PFSK-1 (cell line): ENCODE measurements around the gene RAET1E.

Source experiments
- POLR2AphosphoS5 ChIP-seq: IDR thresholded peaks from 2 replicates; pipeline ENCODE4 v1.6.1; 2012; ENCODE audit warnings: low read depth, mild to moderate bottlenecking, control low read depth, low read length, moderate library complexity
- REST ChIP-seq, 2 experiments: IDR thresholded peaks; 2 replicates each; pipeline versions ENCODE4 v1.6.1 to v1.8.0; 2011 to 2012; ENCODE audit warnings: low read depth in 2 of 2, low read length in 2 of 2, control low read depth in 1 of 2, inconsistent platforms in 1 of 2, mild to moderate bottlenecking in 1 of 2, moderate library complexity in 1 of 2; ENCODE audit not compliant: insufficient read depth in 1 of 2
- TAF1 ChIP-seq: IDR thresholded peaks from 2 replicates; pipeline ENCODE4 v1.6.1; 2012; ENCODE audit warnings: low read length, control low read depth, borderline replicate concordance; ENCODE audit not compliant: insufficient read depth

DNA sequence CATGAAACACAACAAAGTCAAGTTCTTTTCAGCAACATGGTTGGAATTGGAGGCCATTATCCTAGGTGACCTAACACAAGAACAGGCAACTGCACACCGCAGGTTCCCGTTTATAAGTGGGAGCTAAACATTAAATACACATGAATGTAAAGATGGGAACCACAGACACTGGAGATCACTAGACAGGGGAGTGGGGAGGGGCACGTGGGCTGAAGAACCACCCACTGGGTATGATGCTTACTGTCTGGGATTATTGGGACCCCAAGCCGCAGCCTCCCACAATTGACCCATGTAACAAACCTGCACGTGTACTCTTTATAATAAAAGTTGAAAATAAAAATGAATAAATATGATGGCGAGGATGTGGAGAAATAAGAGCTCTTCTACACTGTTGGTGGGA lies 33.6 kb upstream of the RAET1E start:
- TF ChIP-seq POLR2AphosphoS5 (no peak), TAF1 (no peak), REST (IDR thresholded peaks at IDR 0.05; ENCODE audit: insufficient read depth in 1 of 2, low read depth in 2 of 2, low read length in 2 of 2) (no peak)
